NB4 (cell line): ENCODE data around the gene NRXN3.
A peak's percentile ranks its signal among the peaks of the same experiment; 100 is the strongest.

ENCODE experiments used
- DNase-seq: peaks from one replicate; pipeline ENCODE4 v3.0.0; 2010; ENCODE audit warnings: low read depth
- H3K4me3 ChIP-seq: one replicate; pipeline ENCODE4 v1.5.1; 2011; ENCODE audit warnings: mild to moderate bottlenecking, low read depth, low read length, moderate library complexity
- CTCF ChIP-seq: IDR thresholded peaks from one replicate; pipeline ENCODE4 v1.5.1; 2012; ENCODE audit warnings: low read depth, low read length
- MAX ChIP-seq: IDR thresholded peaks from 2 replicates; pipeline ENCODE4 v1.6.1; 2011; ENCODE audit warnings: low read depth, low read length
- MYC ChIP-seq: IDR thresholded peaks from 2 replicates; pipeline ENCODE4 v1.6.1; 2011; ENCODE audit warnings: low read depth, low read length
- POLR2A ChIP-seq: IDR thresholded peaks from 2 replicates; pipeline ENCODE4 v1.6.1; 2011; ENCODE audit warnings: mild to moderate bottlenecking; ENCODE audit not compliant: insufficient read length; ENCODE audit errors: extremely low read depth

Gene NRXN3

DNA sequence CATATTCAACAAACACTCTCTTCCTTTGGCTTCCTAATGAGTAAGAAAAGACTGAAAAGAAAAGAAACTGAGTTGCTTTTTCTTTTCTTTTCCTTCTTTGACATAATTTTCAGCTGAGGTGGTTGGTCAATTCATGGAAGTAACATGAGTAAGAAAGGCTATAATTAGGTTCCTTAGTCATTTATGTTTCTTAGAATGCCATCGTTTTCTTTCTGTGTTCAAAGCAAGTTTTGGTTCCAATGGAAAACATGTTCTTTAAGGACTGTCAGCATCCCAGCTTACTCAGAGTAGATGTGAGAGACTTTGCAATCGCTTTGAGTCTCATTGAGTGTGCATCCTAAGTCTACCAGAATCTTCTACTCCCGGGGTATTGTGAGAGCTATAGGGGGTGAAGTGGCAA, 1158.7 kb downstream of the NRXN3 start:
- no peak for TF ChIP-seq POLR2A
- no peak for TF ChIP-seq MYC
- no peak for TF ChIP-seq CTCF
- TF ChIP-seq MAX: no peak
- no peak overlapping the region for H3K4me3 ChIP-seq
- DNase-seq: no peak

DNA sequence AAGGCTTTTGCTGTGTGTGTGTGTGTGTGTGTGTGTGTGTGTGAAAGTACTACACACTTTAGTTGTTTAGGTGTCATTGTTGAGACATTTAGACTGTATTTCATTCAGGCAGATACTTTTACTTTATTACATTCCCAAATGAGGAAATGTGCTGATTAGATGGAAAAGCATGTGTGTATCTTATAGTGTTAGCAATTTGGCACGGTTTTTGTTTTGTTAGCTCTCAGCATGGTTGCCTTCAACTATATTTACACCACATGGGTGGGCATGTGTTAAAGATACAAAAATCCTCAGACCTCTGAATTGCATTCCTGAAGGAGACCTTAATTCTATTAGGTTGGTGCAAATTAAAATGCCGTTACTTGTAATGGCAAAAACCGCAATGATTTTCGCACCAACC, 1161.7 kb downstream of the NRXN3 start:
- no peak overlapping the region for H3K4me3 ChIP-seq
- TF ChIP-seq MYC (no peak), MAX (no peak), CTCF (no peak), POLR2A (no peak)

GRCh38 chr14:79332504-79333197, 1162.5 kb downstream of the NRXN3 start:
- no peak overlapping the region for H3K4me3 ChIP-seq
- no peak for DNase-seq
- TF ChIP-seq POLR2A (no peak), CTCF (no peak), MAX (no peak), MYC (no peak)

More for the DNA sequence above, 1161.7 kb downstream of the NRXN3 start:
- DNase-seq: no peak

GRCh38 chr14:79333198-79333546, 1163.0 kb downstream of the NRXN3 start:
- H3K4me3 ChIP-seq: no peak overlapping the region
- TF ChIP-seq MYC (no peak), CTCF (no peak), POLR2A (no peak), MAX (no peak)
- no peak for DNase-seq

DNA sequence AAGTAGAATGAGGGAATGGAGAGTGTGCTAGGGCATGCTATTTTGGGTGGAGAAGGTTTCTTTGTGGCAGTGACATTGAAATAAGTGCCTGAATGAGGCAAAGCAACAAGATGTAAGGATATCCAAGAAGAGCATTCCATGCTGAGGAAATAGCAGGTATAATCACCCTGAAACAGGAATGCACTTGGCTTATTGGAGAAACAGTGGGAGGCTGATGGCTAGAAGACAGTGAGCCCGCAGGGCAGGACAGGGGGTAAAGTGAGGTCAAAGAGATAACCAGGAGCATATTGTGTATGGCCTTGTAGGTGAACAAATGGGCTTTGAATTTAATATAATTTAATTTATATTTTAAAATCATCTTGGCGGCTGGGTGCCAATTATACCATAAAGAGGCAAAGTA, 1164.1 kb downstream of the NRXN3 start:
- no peak overlapping the region for H3K4me3 ChIP-seq
- TF ChIP-seq MAX (no peak), CTCF (no peak), MYC (no peak), POLR2A (no peak)
- DNase-seq: no peak

DNA sequence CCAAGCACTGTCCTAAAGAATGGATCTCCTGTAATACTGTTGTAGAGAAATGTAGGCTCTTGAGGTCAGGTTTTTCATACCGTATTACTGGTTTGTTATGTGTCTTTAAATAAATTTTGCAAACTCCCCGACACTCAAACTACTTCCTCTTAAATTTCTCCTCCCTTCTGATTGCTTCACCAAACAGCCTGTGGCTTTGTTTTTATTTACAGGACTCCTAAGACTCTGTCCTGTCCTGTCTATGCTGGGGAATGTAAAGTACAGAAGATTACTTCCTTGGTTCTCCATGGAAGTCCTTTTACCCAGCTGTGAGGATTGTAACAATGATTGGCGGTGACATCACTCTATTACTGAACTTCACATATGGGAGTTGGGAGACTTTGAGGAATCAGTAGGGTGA, 1167.6 kb downstream of the NRXN3 start:
- no peak overlapping the region for H3K4me3 ChIP-seq
- DNase-seq: peak; percentile 27
- TF ChIP-seq CTCF (no peak), POLR2A (no peak)
